GM12891 (cell line): ENCODE measurements around the gene NDE1.

ENCODE experiments used
- PAX5 ChIP-seq: IDR thresholded peaks from 2 replicates; pipeline ENCODE4 v1.6.1; 2011; ENCODE audit warnings: low read length, moderate library complexity, mild to moderate bottlenecking; ENCODE audit not compliant: insufficient read depth, severe bottlenecking
- POLR2A ChIP-seq: IDR thresholded peaks from 2 replicates; pipeline ENCODE4 v1.6.1; 2011; ENCODE audit warnings: low read depth, low read length, control low read depth
- POLR2AphosphoS5 ChIP-seq: IDR thresholded peaks from 2 replicates; pipeline ENCODE4 v1.6.1; 2011; ENCODE audit warnings: low read depth, low read length, control low read depth
- POU2F2 ChIP-seq: IDR thresholded peaks from 2 replicates; pipeline ENCODE4 v1.6.1; 2011; ENCODE audit warnings: low read depth, mild to moderate bottlenecking, control low read depth, low read length, moderate library complexity
- SPI1 ChIP-seq: IDR thresholded peaks from 2 replicates; pipeline ENCODE4 v1.6.1; 2011; ENCODE audit warnings: low read depth, low read length, control low read depth
- TAF1 ChIP-seq: IDR thresholded peaks from 2 replicates; pipeline ENCODE4 v1.6.1; 2011; ENCODE audit warnings: low read depth, low read length, control low read depth

- TF ChIP-seq POLR2A (no peak), TAF1 (no peak), PAX5 (no peak), SPI1 (no peak), POLR2AphosphoS5 (no peak), POU2F2 (no peak)
Measured at GRCh38 chr16:15752717-15753488, 102.9 kb downstream of the NDE1 start.
